Stimulated activated CD4-positive, alpha-beta T cell treated with anti-CD3 and anti-CD28 coated beads, TNF-alpha, amount 100 ng/mL, for 1 hour (primary cell): ENCODE data around the gene RNF144B.
"Not testable (repeated sequence)": the region's sequence is repeated elsewhere in the genome, so short reads cannot be mapped to it uniquely, and the experiment has no call there.

ENCODE experiments used
- DNase-seq, 3 donors: peaks; one replicate each; pipeline ENCODE4 v3.0.0-alpha.2; 2020; ENCODE audit warnings: low read depth in 3 of 3, low spot score in 1 of 3

RNF144B gene

DNA sequence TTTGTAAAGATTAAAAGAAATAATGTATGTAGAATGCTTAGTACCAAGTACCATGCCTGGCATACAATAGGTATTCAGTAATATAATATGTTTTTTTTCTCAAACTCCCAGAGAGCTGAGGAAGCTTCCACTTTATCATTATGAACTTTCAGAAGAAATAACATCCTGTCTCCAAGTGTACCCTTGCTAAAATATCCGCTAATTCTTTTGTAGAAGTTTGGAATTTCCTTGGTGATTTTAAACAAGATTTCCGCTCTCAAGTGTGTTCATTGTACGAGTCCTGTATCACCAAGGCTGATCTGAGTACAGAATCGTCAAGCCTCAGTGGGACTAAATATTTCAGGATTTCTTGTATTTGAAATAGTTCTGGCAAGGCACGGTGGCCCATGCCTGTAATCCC lies 16.1 kb upstream of the RNF144B start:
- no peak for DNase-seq

DNA sequence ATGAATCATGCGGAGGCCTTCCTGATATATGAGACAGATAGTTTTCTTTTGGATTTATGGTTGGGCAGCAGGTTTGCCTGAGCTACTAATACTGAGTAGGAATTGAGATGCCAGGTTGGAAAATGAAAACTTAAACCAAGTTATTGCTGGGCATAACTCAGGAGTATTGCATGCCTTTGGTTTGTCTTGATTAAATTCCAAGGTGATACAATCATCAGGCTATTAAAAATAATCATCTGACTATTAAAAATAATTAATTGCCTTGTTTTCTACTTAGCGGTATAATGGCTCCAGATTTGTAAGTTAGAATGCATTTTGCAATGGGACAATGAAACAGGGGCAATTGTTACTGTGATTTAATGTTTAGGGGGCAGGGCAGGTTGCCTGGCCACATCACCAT lies 15.5 kb upstream of the RNF144B start:
- no peak for DNase-seq

DNA sequence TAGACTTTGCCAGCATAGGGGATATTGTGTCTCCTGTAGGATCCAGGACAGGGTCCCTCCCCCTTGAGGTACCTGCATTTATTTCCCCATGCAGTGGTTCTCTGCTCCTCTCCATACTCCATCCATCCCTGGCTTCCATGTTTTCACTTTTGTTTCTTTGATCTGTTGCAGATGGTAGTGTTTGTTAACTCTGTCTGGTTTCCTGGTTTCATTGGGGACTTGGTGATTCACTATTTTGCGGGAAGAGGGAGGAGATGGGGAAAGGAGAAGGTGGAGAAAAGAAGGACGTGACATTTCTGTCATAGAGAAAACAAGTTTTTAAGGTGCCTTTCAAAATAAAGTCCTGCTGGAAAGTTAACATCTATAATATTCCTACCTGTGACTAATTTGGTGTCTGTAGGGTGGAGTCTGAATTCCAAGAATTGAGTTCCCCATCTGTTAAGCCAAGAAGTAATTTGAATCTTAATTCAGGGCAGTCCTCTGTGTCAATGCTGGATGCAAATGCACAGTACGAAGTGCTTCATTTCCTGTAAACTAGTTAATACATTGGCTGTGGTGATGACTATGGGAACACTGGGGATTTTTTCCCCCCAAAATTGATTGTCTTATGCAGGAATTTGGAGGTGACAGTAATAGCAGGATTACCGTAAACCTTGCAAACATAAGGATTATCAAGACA lies 6.9 kb upstream of the RNF144B start:
- DNase-seq: no peak

DNA sequence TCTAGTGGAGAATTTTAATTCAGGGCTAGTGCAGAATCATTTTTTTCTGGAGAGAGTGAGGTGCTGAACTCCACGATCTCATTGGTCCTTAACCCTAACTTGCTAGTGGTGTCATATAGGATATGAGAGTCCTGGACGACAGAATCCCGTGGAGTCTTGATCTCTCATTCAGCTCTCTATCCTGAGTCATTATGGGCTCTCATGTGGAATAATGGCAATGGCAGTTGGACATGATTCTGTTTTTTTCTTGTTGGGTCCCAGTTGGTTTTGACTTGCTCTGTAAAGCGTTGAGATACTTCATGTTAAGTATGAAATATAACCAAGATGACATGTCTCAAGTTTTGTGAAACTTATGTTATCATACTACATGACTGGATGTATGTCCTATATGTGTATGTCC lies 6.3 kb upstream of the RNF144B start:
- DNase-seq: no peak

DNA sequence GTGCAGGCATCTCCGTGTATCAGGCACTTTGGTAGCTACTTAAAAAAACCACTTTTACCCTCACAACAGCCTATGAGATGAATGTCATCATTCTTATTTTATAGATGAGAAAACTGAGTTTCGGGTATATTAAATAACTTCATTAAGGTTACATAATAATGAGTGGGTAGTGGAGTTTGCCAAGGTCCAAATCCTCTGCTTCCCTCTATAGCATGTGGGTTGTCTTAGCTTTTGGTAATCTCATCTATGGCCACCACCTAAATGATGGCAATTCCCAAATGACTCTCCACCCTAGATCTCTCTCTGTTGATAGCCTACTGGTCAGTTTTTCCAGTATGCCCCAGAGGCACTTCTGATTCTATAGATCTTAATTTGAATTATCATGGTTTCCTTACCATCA lies 3.7 kb upstream of the RNF144B start:
- DNase-seq: no peak

DNA sequence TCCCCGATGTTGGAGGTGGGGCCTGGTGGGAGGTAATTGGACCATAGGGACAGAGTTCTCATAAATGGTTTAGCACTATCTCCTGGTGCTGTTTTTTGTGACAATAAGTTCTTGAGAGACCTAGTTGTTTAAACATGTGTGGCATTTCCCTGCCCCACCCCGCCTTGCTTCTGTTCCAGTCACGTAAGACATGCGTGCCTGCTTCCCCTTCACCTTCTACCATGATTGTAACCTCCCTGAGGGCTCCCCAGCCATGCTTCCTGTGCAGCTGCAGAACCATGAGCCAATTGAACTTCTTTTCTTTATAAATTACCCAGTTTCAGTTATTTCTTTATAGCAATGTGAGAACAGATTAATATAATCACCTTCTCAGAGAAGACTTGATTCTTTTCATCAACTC lies 2.5 kb upstream of the RNF144B start:
- DNase-seq: no peak

DNA sequence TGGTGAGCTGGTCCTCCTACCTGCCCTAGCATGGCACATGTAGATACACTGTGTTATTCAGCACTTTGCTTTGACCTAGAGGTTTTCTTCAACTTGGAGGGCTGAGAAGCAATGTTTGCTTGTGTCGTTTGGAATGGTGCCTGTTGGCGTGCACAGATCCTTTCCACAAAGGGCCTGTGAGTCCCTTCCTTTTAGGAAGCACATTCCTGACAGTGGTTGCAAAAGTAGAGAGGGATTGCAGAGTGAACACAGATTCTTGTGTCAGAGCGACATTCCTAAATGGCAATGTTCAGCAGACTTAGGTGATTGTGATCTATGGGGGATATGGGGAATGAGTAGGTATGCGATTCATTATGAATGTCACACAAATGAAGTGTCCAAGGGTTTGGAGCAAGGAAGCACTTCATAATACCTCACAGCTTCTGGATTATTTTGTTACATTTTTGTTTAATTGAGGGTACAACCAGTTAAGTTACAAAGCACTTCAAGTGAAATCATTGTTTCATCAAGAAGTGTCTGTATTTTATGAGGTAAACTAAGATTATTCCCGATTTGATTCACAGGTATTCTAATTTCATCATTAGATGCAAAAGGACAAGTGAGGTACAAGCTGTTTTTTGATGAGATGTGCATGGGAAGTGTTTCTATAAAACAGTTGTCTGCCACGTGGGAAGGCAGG lies 713 bp upstream of the RNF144B start:
- DNase-seq: no peak

DNA sequence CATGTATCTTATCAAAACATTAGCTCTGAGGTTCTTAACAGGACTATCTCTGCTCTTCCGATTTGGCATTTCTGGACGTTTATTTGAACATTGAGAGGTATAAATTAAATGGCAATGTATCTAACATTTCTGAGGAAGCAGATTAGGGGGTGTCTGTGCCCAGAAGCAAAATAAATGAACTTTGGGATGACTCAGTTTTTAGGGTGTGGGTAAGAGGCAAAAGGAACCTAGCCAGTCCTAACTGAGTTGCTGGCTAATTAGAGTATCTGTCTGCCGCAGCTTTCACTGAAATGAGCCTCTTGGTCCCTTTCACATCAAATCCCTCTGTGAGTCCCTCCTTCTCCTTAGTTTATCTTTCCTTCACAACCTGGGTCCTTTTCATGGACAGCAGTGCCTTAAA lies 1.1 kb downstream of the RNF144B start:
- no peak for DNase-seq

DNA sequence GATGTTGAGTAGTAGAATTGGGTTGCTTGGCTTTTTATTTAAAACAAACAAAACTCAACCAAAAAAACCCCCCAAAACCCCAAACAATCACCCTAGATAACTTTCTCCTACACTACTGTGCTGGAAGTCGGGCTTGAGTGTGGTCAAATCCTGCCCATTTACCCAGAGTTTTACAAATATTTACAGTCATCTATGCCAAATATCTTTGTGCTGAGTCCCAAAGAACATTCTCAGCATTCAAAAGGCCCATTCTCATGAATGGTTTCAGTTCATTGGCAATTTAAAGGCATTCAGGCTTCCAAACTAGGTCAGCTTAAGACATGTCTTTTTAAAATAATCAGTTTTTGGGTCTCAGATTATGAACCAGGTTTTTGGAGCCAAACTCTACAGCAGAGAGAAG lies 1.8 kb downstream of the RNF144B start:
- DNase-seq: no peak

DNA sequence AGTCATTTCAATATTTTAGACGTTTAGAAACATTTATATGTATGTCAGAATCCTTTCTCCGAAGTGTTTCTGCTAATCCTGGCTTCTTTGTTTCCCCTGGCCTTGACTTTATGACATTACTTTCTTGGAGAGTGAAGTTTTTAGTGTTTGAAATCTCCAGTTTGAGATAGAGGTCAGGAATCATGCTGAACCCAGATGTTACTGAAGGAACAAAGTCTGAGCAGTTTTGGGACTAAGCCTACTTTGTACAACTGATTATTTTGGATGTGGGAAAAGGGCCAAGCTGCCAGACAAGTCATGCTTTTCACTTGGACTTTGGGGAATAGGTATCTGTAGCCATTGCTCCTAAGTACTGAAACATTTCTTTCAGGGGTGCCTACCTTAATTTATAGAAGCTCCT lies 2.3 kb downstream of the RNF144B start:
- DNase-seq: no peak

DNA sequence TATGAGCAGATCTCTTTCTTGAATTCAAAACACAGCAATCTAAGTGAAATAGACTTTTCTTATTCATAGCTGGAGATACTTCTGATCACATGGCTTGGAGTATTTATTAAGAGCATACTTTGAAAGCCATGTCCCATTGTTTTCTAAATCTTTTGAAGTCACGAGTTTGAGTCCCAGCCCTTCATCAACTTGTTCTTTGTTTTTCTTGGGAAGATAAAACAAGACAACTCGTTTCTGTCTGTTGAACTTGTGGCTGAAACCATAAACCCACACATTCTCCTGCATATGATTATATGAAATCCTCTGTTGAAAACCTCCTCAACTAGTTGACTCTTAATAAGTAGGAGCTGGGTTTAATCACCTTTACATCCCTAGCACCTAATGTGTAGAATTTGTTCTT lies 3.3 kb downstream of the RNF144B start:
- no peak for DNase-seq

DNA sequence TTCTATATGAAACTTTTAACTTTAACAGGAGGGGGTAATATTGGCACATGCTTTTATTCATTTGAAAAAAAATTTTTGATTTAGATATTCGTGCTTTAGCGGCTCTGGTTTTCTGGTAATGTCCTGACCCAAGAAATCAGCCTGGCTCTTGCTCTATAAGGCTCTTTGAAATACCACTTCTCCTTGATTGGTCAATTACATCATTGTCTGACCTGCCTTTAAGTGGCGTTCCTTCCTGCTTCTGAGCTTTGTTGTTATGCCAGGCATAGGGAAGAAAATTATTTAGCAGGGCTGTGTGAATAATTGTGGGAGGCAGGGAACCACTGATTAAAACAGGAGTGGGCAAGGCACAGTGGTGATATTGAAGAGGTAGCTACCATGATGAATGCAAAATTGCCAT lies 3.9 kb downstream of the RNF144B start:
- DNase-seq: no peak

DNA sequence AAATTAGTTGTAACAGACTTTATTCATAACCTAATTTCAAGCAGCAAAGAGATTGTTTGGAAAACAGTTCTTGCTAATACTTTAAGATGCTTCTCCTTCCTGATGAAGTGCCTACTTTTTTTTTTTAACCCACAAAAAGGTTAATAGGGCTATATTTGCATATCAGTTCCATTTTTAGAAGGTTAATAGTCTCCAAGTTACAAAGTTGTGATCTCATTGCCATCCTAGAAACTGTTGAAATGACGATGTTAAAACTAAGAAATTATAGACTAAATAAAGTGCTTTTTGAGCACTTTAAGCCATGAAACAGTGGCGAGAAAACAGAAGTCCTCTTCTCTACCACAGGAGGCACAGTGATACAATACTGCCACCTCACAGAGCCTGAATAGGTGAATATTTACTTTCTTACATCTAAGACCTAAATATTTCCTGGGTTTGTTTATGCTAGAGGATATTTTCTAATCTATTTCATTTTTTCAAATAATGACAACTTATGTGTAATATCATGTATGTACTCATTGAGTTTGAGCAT lies 5.3 kb downstream of the RNF144B start:
- no peak for DNase-seq

DNA sequence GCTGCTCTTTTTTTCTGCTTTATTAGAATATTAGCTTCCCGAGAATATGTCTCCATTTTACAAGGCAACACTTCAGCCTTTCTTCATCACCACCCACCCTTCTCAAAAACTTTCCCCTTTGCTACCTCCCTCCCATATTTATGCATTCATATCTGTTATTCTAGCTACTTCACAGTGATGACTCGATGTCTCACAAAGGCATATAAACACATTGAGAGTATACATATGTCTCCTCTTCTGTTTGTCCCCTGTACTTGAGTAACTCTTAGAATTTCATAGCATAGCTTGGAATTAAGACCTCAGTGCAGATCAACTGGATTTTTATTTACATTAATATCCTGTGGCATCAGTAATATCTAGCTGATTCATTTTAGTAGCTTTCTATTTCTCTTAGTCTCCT lies 6.5 kb downstream of the RNF144B start:
- DNase-seq: no peak

DNA sequence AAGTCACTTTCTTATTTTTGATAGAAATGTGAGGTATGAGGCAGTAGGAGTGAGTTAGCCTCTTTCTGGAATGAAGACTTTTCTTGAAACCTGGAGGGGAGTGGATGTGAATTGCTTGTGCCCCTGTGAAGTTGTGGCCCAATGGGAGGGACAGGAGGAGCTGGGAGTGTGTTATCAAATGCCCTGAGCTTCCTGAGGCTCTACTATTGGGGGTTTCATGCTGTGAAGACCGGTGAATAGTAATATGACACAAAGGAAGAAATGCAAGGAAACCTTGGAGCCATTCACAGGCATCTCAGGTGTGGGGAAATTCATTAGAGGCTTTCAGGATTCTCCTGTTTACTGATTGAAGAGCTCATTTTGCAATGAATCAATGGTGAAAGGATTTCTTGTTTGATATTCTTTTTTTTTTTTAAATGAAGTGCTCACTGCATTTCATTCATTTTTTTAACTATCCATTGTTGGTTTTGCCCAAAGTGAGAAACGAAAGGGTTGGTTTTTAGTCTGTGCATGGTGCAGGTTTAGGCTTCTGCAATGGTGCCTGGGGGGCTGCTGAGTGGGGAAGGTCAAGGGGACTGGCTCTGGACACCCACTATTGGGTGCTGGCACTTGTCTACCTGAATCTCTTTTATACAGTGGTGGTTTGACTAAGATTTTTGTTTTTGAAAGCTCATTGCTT lies 8.2 kb downstream of the RNF144B start:
- no peak for DNase-seq

DNA sequence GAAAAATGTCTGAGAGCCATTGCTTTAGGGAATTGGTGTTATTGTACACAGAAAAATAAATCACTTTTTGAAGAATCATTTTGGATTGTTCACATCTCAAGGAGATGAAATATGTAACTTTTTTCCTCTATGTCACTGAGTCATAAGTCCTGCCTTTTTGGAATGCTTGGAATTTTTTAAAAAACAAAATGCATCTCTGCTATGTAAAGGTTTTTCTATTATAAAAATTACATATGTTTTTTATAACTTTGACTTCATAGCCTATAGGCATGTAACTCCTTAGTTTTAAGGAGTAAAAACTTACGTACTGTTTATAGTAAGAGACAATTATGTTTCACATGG lies 8.7 kb downstream of the RNF144B start:
- DNase-seq: no peak

DNA sequence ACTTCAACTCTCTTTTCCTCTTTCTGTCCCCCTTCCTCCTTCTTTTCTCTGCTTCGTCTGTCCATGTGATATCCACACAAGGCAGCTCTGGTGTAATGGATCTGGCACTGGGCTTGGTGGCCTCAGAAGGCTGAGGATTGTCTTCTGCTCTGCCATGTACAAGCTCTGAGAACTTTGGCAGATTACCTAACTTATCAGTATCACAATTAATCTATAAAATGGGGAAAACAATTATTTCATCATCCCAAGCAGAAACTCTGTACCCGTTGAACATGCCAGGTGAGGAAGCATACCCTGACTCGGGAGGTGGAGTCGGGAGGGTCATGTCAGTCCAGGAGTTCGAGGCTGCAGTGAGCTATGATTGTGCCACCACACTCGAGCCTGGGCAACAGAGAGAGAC lies 10.6 kb downstream of the RNF144B start:
- DNase-seq: no peak

DNA sequence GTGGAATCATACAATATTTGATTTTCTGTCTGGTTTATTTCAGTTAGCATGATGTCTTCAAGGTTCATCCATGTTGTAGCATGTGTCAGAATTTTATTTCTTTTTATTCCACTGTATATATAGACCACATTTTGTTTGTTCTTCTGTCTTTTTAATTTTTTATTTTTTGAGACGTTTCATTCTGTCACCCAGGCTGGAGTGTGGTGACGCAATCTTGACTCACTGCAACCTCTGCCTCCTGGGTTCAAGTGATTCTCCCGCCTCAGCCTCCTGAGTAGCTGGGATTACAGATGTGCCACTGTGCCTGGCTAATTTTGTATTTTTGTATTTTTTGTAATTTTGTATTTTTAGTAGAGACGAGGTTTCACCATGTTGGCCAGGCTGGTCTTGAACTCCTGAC lies 11.1 kb downstream of the RNF144B start:
- not testable (repeated sequence) for DNase-seq

DNA sequence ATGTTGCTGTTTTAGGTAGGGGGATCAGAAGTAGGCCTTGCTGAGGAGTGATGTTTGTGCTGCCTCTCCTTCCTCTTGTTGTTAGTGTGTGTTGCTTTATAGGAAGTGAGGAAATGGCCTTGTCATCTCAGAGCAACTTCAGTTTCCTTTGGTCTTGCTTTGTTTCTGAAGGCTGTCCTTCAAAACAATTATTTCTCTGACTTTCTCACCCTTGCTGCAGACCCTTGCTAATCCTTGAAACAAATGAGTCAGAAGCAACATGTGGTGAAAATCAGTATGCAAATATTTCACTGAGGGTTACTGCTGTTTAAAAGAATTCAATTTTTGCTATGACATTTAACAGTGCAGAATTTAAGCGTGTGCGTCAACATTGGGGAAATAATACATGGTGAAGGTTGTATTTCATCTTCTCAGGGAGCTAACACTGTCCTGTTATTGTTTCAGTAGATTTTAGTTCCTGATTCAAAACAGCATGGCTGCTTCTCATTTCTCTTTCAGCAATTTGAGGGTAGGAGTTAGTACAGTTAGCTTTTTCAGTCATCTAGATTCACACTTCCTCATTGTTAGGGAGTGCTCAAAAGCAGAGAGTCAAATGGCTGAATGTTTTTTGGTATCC lies 13.8 kb downstream of the RNF144B start:
- no peak for DNase-seq

DNA sequence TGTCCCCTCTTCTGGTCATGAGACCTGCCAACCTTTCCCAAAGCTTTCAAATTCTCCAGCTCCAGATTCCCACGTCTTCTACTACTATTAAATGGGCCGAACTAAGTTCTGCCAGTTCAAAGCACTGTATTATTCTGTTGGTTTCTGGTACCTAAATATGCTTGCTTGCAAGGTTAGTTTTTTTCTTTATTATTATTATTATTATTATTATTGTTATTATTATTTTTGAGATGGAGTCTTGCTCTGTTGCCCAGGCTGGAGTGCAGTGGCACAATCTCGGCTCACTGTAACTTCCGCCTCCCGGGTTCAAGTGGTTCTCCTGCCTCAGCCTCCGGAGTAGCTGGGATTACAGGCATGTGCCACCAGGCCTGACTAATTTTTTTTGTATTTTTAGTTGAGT lies 17.8 kb downstream of the RNF144B start:
- not testable (repeated sequence) for DNase-seq

DNA sequence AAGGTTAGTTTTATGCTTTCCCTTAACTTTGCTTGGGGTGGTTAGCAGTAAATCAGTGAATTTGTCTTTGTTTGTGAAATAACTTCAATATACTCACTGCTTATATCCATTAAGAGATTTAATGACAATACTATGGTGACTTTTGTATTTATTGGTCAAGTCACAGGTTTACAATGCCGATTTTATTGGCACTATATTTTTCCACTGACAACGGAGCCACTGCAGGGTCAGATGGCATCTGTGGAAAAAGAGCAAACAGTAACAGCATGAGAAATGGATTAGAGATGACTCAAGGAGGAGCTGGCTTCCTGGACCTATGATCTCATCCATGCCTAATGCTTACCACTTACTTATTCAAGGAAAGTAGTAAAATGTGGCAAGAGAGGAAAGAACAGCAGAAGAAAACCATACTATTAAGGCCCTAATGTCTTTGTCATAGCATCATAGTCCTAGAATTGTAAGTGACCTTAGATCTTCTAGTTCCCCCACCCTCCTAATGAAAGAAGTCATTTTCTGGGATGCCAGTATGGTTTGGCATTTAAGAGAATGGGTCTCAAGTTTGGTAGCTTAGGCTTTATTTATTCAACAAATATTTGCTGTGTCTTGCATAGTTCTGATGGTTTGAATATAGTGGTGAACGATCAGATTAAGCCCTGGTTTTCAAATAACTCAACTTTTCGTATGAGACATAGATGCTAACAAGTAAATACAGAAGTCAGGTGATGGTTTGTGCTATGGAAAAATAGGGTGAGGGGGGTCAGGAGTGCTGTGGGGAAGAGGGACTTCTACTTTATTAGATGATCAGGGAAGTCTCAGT lies 18.5 kb downstream of the RNF144B start:
- no peak for DNase-seq
